K562 (cell line): ENCODE measurements around the gene DGCR6L. TPM values are rescaled to one million over a fixed set of nuclear protein-coding genes. Genes with fewer than 3 reads are reported as not detected.
"Not testable (repeated sequence)": the region's sequence is repeated elsewhere in the genome, so short reads cannot be mapped to it uniquely, and the experiment has no call there.

Source experiments
- ARID2 ChIP-seq: fragments of 450-650 bp; IDR thresholded peaks from 2 replicates; pipeline ENCODE4 v1.6.1; 2017; ENCODE audit warnings: antibody characterized with exemption, mild to moderate bottlenecking
- CHD4 ChIP-seq: fragments of 200-600 bp; sonication (generic); IDR thresholded peaks from 3 replicates; pipeline ENCODE4 v1.6.1; 2012; ENCODE audit warnings: low read depth, mild to moderate bottlenecking, mixed read lengths, low read length, inconsistent platforms; ENCODE audit not compliant: insufficient read depth, insufficient replicate concordance, poor library complexity, severe bottlenecking
- FOXM1 ChIP-seq, 2 experiments: fragments of 450-650 bp in 1 of 2; sonication (generic) in 1 of 2; formaldehyde crosslinking in 1 of 2; IDR thresholded peaks; 2 replicates each; pipeline versions ENCODE4 v1.6.1 to v1.9.0; 2017 to 2022; ENCODE audit warnings: low read depth in 2 of 2, mild to moderate bottlenecking in 2 of 2, missing genetic modification reagents in 1 of 2, moderate library complexity in 1 of 2
- GABPB1 ChIP-seq: sonication (generic); formaldehyde crosslinking; IDR thresholded peaks from 2 replicates; pipeline ENCODE4 v1.8.0; 2022; ENCODE audit warnings: mild to moderate bottlenecking, missing genetic modification reagents
- NONO ChIP-seq, 2 experiments: fragments of 200-400 bp in 1 of 2; fragments of 450-650 bp in 1 of 2; formaldehyde crosslinking in 1 of 2; IDR thresholded peaks; 2 replicates each; pipeline ENCODE4 v1.6.1; 2017; ENCODE audit warnings: low read depth in 2 of 2, mild to moderate bottlenecking in 2 of 2, moderate library complexity in 2 of 2, low read length in 1 of 2
- RCOR1 ChIP-seq, 2 experiments: IDR thresholded peaks; 2 replicates each; pipeline ENCODE4 v1.6.1; 2012; ENCODE audit warnings: low read depth in 2 of 2, low read length in 2 of 2, borderline replicate concordance in 1 of 2, improper control_type of control experiment in 1 of 2
- REST ChIP-seq, 2 experiments: fragments of 450-650 bp; formaldehyde crosslinking in 1 of 2; IDR thresholded peaks; 2 replicates each; pipeline versions ENCODE4 v1.4.0 to v1.6.1; 2014 to 2020; ENCODE audit warnings: mild to moderate bottlenecking in 2 of 2, borderline replicate concordance in 1 of 2, low read depth in 1 of 2
- SP1 ChIP-seq: sonication (generic); formaldehyde crosslinking; IDR thresholded peaks from 2 replicates; pipeline ENCODE4 v1.8.1; 2022; ENCODE audit warnings: mild to moderate bottlenecking, missing genetic modification reagents
- STAG1 ChIP-seq: sonication (generic); formaldehyde crosslinking; IDR thresholded peaks from 2 replicates; pipeline ENCODE4 v1.5.0; 2020; ENCODE audit warnings: missing genetic modification reagents, borderline replicate concordance
- TFAP4 ChIP-seq: sonication (generic); formaldehyde crosslinking; IDR thresholded peaks from 2 replicates; pipeline ENCODE4 v1.8.0; 2022; ENCODE audit warnings: missing genetic modification reagents, mild to moderate bottlenecking, moderate library complexity, borderline replicate concordance
- ZBTB7A ChIP-seq: IDR thresholded peaks from 2 replicates; pipeline ENCODE4 v1.6.1; 2011; ENCODE audit warnings: low read depth, mild to moderate bottlenecking, low read length, moderate library complexity, borderline replicate concordance; ENCODE audit not compliant: control insufficient read depth
- ZNF263 ChIP-seq: sonication (generic); formaldehyde crosslinking; IDR thresholded peaks from 2 replicates; pipeline ENCODE4 v1.8.0; 2022; ENCODE audit warnings: mild to moderate bottlenecking, missing genetic modification reagents, borderline replicate concordance
- polyA plus RNA-seq, 8 experiments: library from polyadenylated mRNA; depleted of rRNA in 4 of 8; stranded (reverse) in 5 of 8; unstranded in 3 of 8; fragments of >200 nt; fragmentation: Nextera tagmentation in 2 of 8; fragmentation: Illumina TruSeq in 1 of 8; extraction: Ambion mirVana in 2 of 8; extraction: Trizol in 1 of 8; gene quantifications; 2 replicates each; pipeline versions ENCODE4 v1.2.1 to v1.2.3, GENCODE V29; 2011 to 2014; ENCODE audit warnings: inconsistent platforms in 1 of 8, missing spikeins in 1 of 8
- total RNA-seq, 7 experiments: library from RNA; depleted of rRNA in 6 of 7; stranded (reverse); fragments of >200 nt in 6 of 7; fragmentation: Illumina TruSeq in 2 of 7; extraction: Trizol in 2 of 7; gene quantifications; 2 replicates each; pipeline versions ENCODE4 v1.2.1 to v1.2.3, GENCODE V29; 2011 to 2021; ENCODE audit warnings: low replicate concordance in 1 of 7
- TF ChIP-seq, protein P1 (sequence below): conservative IDR thresholded peaks from 2 replicates; pipeline ENCODE4 v1.6.1; 2011; ENCODE audit warnings: low read depth, mild to moderate bottlenecking, low read length; ENCODE audit not compliant: control insufficient read depth

DGCR6L gene
- total and polyA plus RNA-seq, 9 of the 15 experiments (the other 6 are each of a cell fraction or from before 2014, with no cell fraction given): 3.6 to 151 (median 51.0) TPM

GRCh38 chr22:20285473-20286311, 34.2 kb downstream of the DGCR6L start (continued):
- TF ChIP-seq REST (IDR thresholded peaks at IDR 0.05; ENCODE audit: borderline replicate concordance) (peak; percentile 93), TFAP4 (CRISPR knock-in tag) (peak; percentile 69; the same call in 1 of the 2 replicates), SP1 (peak; percentile 77), RCOR1 (IDR thresholded peaks at IDR 0.05; ENCODE audit: borderline replicate concordance in 1 of 2, low read depth in 2 of 2, low read length in 2 of 2) (peak in 1 of 2 experiments; percentile 59; a peak in 1 of 4 replicates), CHD4 (peak; percentile 37), ZNF263 (CRISPR knock-in tag) (peak; percentile 1; the same call in 1 of the 2 replicates), ZBTB7A (peak; percentile 65), ARID2 (peak; percentile 90; the same call in 1 of the 2 replicates), NONO (IDR thresholded peaks at IDR 0.05; ENCODE audit: low read depth in 2 of 2, low read length in 1 of 2) (peak in 1 of 2 experiments; percentile 35; a peak in 1 of 4 replicates), STAG1 (CRISPR knock-in tag) (peak; percentile 99), GABPB1 (peak; percentile 66; the same call in 1 of the 2 replicates), FOXM1 (CRISPR knock-in tag; IDR thresholded peaks at IDR 0.05; ENCODE audit: low read depth) (peak; percentile 55; the same call in 1 of the 2 replicates)
- TF ChIP-seq REST (CRISPR knock-in tag; IDR thresholded peaks at IDR 0.05; ENCODE audit: low read depth); FOXM1 (IDR thresholded peaks at IDR 0.05; ENCODE audit: low read depth): not testable (repeated sequence)
- TF ChIP-seq, protein P1, sequence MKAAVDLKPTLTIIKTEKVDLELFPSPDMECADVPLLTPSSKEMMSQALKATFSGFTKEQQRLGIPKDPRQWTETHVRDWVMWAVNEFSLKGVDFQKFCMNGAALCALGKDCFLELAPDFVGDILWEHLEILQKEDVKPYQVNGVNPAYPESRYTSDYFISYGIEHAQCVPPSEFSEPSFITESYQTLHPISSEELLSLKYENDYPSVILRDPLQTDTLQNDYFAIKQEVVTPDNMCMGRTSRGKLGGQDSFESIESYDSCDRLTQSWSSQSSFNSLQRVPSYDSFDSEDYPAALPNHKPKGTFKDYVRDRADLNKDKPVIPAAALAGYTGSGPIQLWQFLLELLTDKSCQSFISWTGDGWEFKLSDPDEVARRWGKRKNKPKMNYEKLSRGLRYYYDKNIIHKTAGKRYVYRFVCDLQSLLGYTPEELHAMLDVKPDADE: 0 out of 2 replicates have a peak, but pooled peaks have one; percentile 62
